GM12891 (cell line): ENCODE results near the gene C1orf159.

Experiments used
- DNase-seq: peaks from one replicate; pipeline ENCODE4 v3.0.0; 2011; ENCODE audit warnings: low spot score; ENCODE audit not compliant: insufficient read length
- FAIRE-seq: peaks from 2 replicates; lab custom pipeline; 2011; peaks lifted over from hg19 to GRCh38; lab: Jason Lieb, UNC
- PAX5 ChIP-seq: IDR thresholded peaks from 2 replicates; pipeline ENCODE4 v1.6.1; 2011; ENCODE audit warnings: low read length, moderate library complexity, mild to moderate bottlenecking; ENCODE audit not compliant: insufficient read depth, severe bottlenecking
- POLR2A ChIP-seq: IDR thresholded peaks from 2 replicates; pipeline ENCODE4 v1.6.1; 2011; ENCODE audit warnings: low read depth, low read length, control low read depth
- POLR2AphosphoS5 ChIP-seq: IDR thresholded peaks from 2 replicates; pipeline ENCODE4 v1.6.1; 2011; ENCODE audit warnings: low read depth, low read length, control low read depth
- POU2F2 ChIP-seq: IDR thresholded peaks from 2 replicates; pipeline ENCODE4 v1.6.1; 2011; ENCODE audit warnings: low read depth, mild to moderate bottlenecking, control low read depth, low read length, moderate library complexity
- SPI1 ChIP-seq: IDR thresholded peaks from 2 replicates; pipeline ENCODE4 v1.6.1; 2011; ENCODE audit warnings: low read depth, low read length, control low read depth
- TAF1 ChIP-seq: IDR thresholded peaks from 2 replicates; pipeline ENCODE4 v1.6.1; 2011; ENCODE audit warnings: low read depth, low read length, control low read depth

The C1orf159 gene

DNA sequence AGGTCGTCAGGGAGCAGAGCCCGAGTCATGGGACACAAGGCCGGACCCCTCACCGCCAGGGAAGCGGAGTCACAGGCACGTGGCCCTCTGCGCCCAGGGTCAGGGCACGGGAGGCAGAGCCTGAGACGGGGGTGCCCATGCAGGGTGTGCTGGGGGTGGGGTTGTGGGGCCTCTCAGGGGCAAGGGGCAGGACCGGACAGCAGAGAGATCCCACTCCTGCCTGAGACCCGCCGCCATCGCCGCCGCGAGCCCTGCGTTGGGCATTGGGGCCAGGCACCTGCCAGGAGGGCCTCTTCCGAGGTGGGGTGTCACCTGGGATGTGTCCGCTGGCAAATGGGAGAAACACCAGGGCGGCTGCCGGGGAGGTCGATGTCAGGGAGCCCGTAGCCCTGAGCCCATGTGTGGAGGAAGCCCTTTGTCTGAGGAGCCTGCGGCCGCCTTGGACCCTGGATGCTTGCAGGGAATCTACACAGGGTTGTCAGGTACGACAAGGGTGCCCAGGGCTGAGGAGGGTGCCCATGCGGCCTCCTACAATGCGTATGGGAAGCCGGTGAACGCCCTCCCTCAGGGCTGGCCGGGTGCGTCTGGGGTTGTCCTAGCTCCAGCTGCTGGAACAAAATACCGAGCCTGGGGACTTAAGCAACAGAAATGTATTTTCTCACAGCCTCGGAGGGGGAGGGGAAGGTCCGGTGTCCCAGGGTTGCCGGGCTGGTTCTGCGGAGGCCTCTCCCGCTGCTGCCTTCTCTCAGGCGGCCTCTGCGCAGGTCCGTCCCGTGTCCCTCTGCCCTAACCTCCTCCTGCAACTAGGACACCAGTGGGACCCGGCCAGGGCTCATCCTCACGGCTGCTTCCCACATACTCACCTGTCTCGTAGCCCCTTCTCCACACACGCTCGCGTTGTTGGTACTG, 16.4 kb upstream of the C1orf159 start:
- TF ChIP-seq SPI1 (no peak), TAF1 (no peak), PAX5 (no peak), POLR2AphosphoS5 (no peak), POU2F2 (no peak), POLR2A (no peak)
- DNase-seq (no peak), FAIRE-seq (no peak)

DNA sequence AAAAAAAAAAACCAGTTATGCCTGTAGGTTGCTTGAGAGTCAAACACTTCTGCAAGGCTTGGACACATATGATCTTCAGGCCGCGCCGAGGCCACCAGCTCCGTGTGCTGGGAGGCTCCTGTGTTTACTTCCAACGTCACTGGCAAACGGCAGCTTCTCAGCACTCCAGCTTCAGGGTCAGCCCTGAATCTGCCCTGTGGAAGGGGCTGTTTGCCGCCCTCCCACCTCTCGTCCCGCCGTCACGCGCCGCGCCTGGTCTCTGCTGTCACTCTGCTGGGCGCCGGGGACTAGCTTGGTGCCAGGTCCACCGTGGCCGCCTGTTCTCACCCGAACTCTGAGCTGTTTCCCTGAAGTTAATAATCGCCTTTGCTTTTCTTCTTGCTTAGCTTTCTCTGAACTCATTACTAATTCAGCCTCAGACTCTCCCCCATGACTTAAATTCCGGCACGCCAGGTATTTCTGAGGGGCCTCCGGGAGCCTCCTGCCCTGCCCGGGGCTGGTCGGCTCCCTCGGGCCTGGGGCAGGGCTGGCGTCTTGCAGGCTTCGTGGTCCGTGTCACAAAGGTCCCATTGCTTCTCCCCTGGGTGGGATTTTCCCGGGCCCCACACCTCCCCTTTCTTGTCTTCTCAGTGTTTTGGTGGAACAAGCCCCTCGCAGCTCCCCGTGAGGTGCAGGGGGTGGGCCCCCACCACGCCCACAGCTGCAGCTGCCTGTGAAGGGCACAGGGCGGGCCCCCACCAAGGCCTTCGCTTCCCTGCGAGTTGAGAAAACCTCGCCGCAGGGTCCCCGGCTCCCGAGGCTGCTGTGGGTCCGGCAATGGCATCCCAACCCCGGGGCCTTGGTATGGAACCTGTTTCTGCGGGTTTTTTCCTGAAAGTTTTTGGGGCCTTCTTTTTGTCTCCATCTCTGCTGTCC, 14.6 kb upstream of the C1orf159 start:
- no peak for DNase-seq
- FAIRE-seq = no peak
- TF ChIP-seq POLR2A (no peak), POU2F2 (no peak), SPI1 (no peak), POLR2AphosphoS5 (no peak), PAX5 (no peak), TAF1 (no peak)

DNA sequence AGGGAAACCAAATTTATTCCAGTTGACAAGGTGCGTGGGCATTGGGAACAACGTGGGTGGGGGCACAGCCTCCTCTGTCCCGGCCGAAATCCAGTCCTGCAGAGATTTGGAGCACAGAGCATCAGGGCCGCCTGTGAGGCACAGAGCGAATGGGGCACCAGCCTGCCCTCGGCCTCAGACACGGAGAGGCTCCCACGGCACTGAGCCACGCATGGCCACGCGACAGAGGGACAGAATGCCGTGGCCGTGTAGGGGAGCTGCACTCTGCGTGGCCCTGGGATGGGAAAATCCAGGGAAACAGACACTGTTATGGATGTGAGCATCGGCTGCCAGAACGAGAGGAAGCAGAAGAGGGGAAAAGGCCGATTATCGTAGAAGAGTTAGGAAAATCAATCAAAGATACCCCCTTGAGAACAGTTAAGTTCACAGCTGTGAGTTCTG, 13.5 kb upstream of the C1orf159 start:
- FAIRE-seq = no peak
- TF ChIP-seq SPI1 (no peak), POLR2AphosphoS5 (no peak)

GRCh38 chr1:1128454-1129139, 12.7 kb upstream of the C1orf159 start:
- DNase-seq = no peak
- TF ChIP-seq SPI1 (no peak), TAF1 (no peak), POU2F2 (no peak), PAX5 (no peak), POLR2A (no peak), POLR2AphosphoS5 (no peak)
- no peak for FAIRE-seq

More for the DNA sequence above, 13.5 kb upstream of the C1orf159 start:
- no peak for DNase-seq

DNA sequence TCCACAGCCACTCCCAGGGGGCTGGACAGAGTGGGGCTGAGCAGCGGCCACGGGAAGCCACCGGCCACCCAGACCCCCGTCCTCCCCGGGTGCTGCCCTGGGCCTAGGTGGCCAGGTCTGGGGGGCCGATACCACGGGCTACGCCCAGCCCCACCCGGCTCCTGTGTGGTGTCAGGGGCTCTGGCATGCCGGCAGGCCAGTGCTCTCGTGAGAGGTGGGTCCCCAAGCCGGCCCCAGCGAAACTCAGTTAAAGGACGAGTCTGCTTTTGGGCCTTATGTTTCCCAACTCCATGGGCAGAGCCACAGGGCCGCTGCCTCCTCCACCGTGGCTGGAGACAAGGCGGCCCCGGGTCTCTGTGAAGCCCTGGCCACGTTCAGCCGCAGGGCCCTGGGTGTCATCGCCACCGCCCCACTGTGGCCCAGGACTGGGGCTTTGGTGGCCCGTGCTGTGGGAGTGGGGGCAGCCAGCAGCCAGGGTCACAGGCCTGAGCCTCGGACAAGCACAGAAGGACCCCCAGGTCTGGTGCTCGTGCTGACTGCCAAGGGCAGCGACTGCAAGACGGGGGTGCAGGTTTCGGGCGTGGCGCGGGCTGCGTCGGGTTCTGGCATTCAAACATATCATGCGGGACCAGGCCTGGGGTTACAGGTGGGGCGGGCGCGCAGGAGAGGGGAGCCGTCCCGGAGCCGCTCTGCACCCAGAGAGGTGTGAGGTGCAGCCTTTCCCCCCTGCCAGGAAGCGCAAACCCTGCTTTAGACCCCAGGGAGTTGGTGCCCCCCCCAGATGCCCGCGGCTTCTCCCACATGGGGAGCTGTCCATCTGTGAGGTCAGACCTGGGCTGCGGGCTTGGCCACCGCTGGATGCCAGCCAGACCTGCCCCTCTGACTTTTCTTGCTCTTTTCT, 11.9 kb upstream of the C1orf159 start:
- TF ChIP-seq POLR2A (no peak), POLR2AphosphoS5 (no peak), TAF1 (no peak), POU2F2 (no peak), SPI1 (no peak), PAX5 (no peak)
- DNase-seq (no peak), FAIRE-seq (no peak)

- FAIRE-seq (no peak), DNase-seq (no peak)
- no peak for TF ChIP-seq TAF1
- TF ChIP-seq POLR2AphosphoS5 = no peak
- TF ChIP-seq POU2F2 = no peak
- no peak for TF ChIP-seq SPI1
- TF ChIP-seq POLR2A = no peak
- TF ChIP-seq PAX5 = no peak
Observed at GRCh38 chr1:1125945-1126344, 10.1 kb upstream of the C1orf159 start.

DNA sequence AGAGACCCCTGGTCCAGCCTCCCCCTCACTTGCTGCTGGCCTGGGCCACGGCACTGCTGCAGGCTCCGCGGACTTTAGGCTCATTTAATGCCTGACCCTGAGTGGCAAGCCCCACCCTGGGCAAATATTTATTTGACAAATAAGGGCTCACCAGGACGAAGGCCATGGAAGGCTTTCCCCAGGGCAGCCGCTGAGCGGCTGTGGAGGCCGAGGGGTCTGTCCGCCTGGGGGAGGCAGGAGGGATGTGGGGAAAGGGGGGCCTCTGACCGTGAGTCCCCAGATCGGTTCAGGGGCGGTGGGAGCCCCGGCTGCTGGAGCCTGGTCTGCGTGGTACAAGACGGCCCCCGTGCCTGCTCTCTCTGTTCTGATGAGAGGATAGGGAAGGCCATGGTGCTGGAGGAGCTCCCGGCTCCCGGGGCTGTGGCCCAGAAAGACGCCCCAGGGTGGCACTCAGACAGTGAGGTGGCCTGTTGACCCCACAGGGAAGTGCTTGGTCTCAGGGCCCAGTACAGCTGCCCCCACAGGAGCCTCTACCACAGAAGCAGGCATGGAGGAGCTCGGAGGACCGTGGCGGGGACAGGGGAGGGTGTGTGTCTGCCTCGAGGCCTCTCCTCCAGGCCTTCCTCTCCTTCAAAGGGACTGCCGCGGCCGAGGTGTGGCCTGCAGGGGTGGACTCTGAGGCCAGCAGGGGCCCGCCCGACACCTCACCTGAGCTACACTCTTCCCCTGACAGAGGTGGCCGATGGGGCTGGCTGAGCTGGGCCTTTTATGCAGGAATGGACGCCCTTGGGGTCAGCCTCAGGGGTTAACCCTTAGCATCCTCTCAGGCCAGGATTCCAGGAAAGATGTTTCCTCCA, 9.1 kb upstream of the C1orf159 start:
- DNase-seq (no peak), FAIRE-seq (no peak)
- no peak for TF ChIP-seq PAX5
- TF ChIP-seq POLR2A = no peak
- no peak for TF ChIP-seq POLR2AphosphoS5
- TF ChIP-seq TAF1 = no peak
- no peak for TF ChIP-seq SPI1
- TF ChIP-seq POU2F2 = no peak

DNA sequence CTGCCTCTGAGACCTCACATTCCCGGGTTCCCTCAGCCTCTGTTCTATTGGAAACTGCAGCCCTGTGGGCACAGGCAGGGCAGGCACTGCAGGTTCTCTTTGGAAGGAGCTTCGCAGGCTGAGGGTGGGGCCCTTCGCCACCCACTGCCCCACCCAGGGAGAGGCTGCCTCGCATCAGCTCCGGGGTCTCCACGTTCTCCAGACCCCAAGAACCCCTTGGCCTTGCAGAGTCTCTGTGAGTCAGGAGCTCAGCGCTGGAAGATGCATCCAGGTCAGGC, 8.6 kb upstream of the C1orf159 start:
- no peak for FAIRE-seq
- no peak for DNase-seq
- TF ChIP-seq POLR2A = no peak
- no peak for TF ChIP-seq TAF1
- TF ChIP-seq SPI1 = no peak
- no peak for TF ChIP-seq POU2F2
- no peak for TF ChIP-seq PAX5
- TF ChIP-seq POLR2AphosphoS5 = no peak
